Muscle layer of colon (tissue), 2 donors: Measurements from ENCODE around the gene DPEP1.
"Not testable (repeated sequence)": the region's sequence is repeated elsewhere in the genome, so short reads cannot be mapped to it uniquely, and the experiment has no call there.

ENCODE experiments used
- H3K27ac ChIP-seq: one replicate; pipeline ENCODE4 v1.7.0; 2013; ENCODE audit warnings: low read depth, mild to moderate bottlenecking, low read length, moderate library complexity
- H3K27me3 ChIP-seq, 2 donors: one replicate each; pipeline ENCODE4 v1.7.0; 2013; ENCODE audit warnings: low read length in 2 of 2, mild to moderate bottlenecking in 2 of 2; ENCODE audit not compliant: insufficient read depth in 2 of 2, control insufficient read depth in 1 of 2
- H3K36me3 ChIP-seq: one replicate; pipeline ENCODE4 v1.7.0; 2013; ENCODE audit warnings: mild to moderate bottlenecking, low read length; ENCODE audit not compliant: insufficient read depth
- H3K4me1 ChIP-seq: one replicate; pipeline ENCODE4 v1.7.0; 2013; ENCODE audit warnings: mild to moderate bottlenecking, low read length; ENCODE audit not compliant: insufficient read depth
- H3K4me3 ChIP-seq, 2 donors: one replicate each; pipeline ENCODE4 v1.7.0; 2013; ENCODE audit warnings: low read length in 2 of 2, low read depth in 1 of 2, mild to moderate bottlenecking in 1 of 2, moderate library complexity in 1 of 2
- H3K9ac ChIP-seq: one replicate; pipeline ENCODE4 v1.7.0; 2013; ENCODE audit warnings: low read length
- H3K9me3 ChIP-seq: one replicate; pipeline ENCODE4 v1.7.0; 2013; ENCODE audit warnings: mild to moderate bottlenecking, low read length
- donor health status: abdominal sarcoma.
- donor health status: Adenocarcinoma of cecum.

Gene DPEP1

GRCh38 chr16:89581861-89582563, 31.4 kb upstream of the DPEP1 start:
- H3K9ac ChIP-seq, result no peak overlapping the region
- peaks cover 0 to 9% of the 10 kb centered on the region in 2 donors for H3K27me3 ChIP-seq
- H3K4me1 ChIP-seq, result no peaks in the 10 kb centered on the region
- H3K4me3 ChIP-seq, result no peak overlapping the region
- no peak overlapping the region for H3K27ac ChIP-seq
- no peaks in the 10 kb centered on the region for H3K9me3 ChIP-seq
- no peaks in the 10 kb centered on the region for H3K36me3 ChIP-seq

- Histone ChIP-seq H3K4me1 (no peaks in the 10 kb centered on the region), H3K9ac (no peak overlapping the region), H3K9me3 (no peaks in the 10 kb centered on the region), H3K27me3 (peaks cover 0 to 2% of the 10 kb centered on the region in 2 donors), H3K4me3 (no peak overlapping the region), H3K27ac (no peak overlapping the region), H3K36me3 (no peaks in the 10 kb centered on the region)
Measured at GRCh38 chr16:89582614-89583196, 30.7 kb upstream of the DPEP1 start.

- no peaks in the 10 kb centered on the region for H3K4me1 ChIP-seq
- no peak overlapping the region for H3K4me3 ChIP-seq
- H3K9ac ChIP-seq, result no peak overlapping the region
- no peaks in the 10 kb centered on the region for H3K9me3 ChIP-seq
- H3K27me3 ChIP-seq, result no peaks in the 10 kb centered on the region
- no peak overlapping the region for H3K27ac ChIP-seq
- no peaks in the 10 kb centered on the region for H3K36me3 ChIP-seq
Measured at GRCh38 chr16:89583197-89583894, 30.1 kb upstream of the DPEP1 start.

- Histone ChIP-seq H3K27ac (no peak overlapping the region), H3K4me3 (no peak overlapping the region), H3K27me3 (no peaks in the 10 kb centered on the region), H3K36me3 (no peaks in the 10 kb centered on the region), H3K9me3 (no peaks in the 10 kb centered on the region), H3K4me1 (no peaks in the 10 kb centered on the region), H3K9ac (no peak overlapping the region)
Measured at GRCh38 chr16:89583895-89584644, 29.4 kb upstream of the DPEP1 start.

GRCh38 chr16:89584768-89585549, 28.5 kb upstream of the DPEP1 start:
- Histone ChIP-seq H3K4me3 (no peak overlapping the region), H3K27me3 (no peaks in the 10 kb centered on the region), H3K36me3 (no peaks in the 10 kb centered on the region), H3K9me3 (no peaks in the 10 kb centered on the region), H3K9ac (no peak overlapping the region), H3K27ac (no peak overlapping the region), H3K4me1 (no peaks in the 10 kb centered on the region)

GRCh38 chr16:89586218-89586617, 27.2 kb upstream of the DPEP1 start:
- H3K27ac ChIP-seq, result no peak overlapping the region
- no peaks in the 10 kb centered on the region for H3K4me1 ChIP-seq
- H3K27me3 ChIP-seq, result no peaks in the 10 kb centered on the region
- H3K9ac ChIP-seq, result no peak overlapping the region
- H3K36me3 ChIP-seq, result no peaks in the 10 kb centered on the region
- no peak overlapping the region for H3K4me3 ChIP-seq
- H3K9me3 ChIP-seq, result no peaks in the 10 kb centered on the region

GRCh38 chr16:89586853-89587252, 26.6 kb upstream of the DPEP1 start:
- H3K36me3 ChIP-seq, result no peaks in the 10 kb centered on the region
- H3K27me3 ChIP-seq, result no peaks in the 10 kb centered on the region
- H3K27ac ChIP-seq, result no peak overlapping the region
- no peaks in the 10 kb centered on the region for H3K4me1 ChIP-seq
- no peak overlapping the region for H3K4me3 ChIP-seq
- no peaks in the 10 kb centered on the region for H3K9me3 ChIP-seq
- H3K9ac ChIP-seq, result no peak overlapping the region

GRCh38 chr16:89587676-89588075, 25.8 kb upstream of the DPEP1 start:
- H3K27ac ChIP-seq, H3K36me3 ChIP-seq, H3K4me1 ChIP-seq, H3K9me3 ChIP-seq, H3K4me3 ChIP-seq, H3K9ac ChIP-seq, H3K27me3 ChIP-seq: not testable (repeated sequence)

GRCh38 chr16:89588413-89589109, 24.9 kb upstream of the DPEP1 start:
- no peaks in the 10 kb centered on the region for H3K27me3 ChIP-seq
- no peaks in the 10 kb centered on the region for H3K4me1 ChIP-seq
- H3K9ac ChIP-seq, result no peak overlapping the region
- H3K36me3 ChIP-seq, result no peaks in the 10 kb centered on the region
- no peak overlapping the region for H3K27ac ChIP-seq
- no peaks in the 10 kb centered on the region for H3K9me3 ChIP-seq
- no peak overlapping the region for H3K4me3 ChIP-seq

GRCh38 chr16:89589241-89589926, 24.1 kb upstream of the DPEP1 start:
- Histone ChIP-seq H3K4me3 (no peak overlapping the region), H3K9ac (no peak overlapping the region), H3K27ac (no peak overlapping the region), H3K36me3 (no peaks in the 10 kb centered on the region), H3K9me3 (no peaks in the 10 kb centered on the region), H3K27me3 (no peaks in the 10 kb centered on the region), H3K4me1 (no peaks in the 10 kb centered on the region)
